Measurements from ENCODE around the gene ZCCHC7. TPM values are rescaled to one million over a fixed set of nuclear protein-coding genes. Genes with fewer than 3 reads are reported as not detected.
A peak's percentile ranks its signal among the peaks of the same experiment; 100 is the strongest.

ZCCHC7 gene
- total RNA-seq, 2 experiments from 2014 or later: 76.4 to 108 TPM

- H3K4me2 ChIP-seq (ENCODE audit: low read length): peak overlapping the region; percentile 59
These were observed 257.6 kb downstream of the ZCCHC7 start for GRCh38 chr9:37377688-37378612.

GRCh38 chr9:37378613-37379004 is 258.2 kb downstream of the ZCCHC7 start:
- intact Hi-C loops (cut with micrococcal nuclease; ENCODE audit: unreplicated experiment): no loop called here
- no TSS peak for BruUV-seq (replicated peaks)
- no peaks in the 10 kb centered on the region for H3K9me2 ChIP-seq (ENCODE audit: insufficient read depth, low read length)
- peaks cover 5% of the 10 kb centered on the region; the same call in 1 of the 2 replicates for H3K9me3 ChIP-seq (ENCODE audit: low read length)
- TF ChIP-seq EZH2phosphoT487 (IDR thresholded peaks at IDR 0.05; ENCODE audit: borderline replicate concordance, low read depth, low read length): no peak
- TF ChIP-seq, protein P1, sequence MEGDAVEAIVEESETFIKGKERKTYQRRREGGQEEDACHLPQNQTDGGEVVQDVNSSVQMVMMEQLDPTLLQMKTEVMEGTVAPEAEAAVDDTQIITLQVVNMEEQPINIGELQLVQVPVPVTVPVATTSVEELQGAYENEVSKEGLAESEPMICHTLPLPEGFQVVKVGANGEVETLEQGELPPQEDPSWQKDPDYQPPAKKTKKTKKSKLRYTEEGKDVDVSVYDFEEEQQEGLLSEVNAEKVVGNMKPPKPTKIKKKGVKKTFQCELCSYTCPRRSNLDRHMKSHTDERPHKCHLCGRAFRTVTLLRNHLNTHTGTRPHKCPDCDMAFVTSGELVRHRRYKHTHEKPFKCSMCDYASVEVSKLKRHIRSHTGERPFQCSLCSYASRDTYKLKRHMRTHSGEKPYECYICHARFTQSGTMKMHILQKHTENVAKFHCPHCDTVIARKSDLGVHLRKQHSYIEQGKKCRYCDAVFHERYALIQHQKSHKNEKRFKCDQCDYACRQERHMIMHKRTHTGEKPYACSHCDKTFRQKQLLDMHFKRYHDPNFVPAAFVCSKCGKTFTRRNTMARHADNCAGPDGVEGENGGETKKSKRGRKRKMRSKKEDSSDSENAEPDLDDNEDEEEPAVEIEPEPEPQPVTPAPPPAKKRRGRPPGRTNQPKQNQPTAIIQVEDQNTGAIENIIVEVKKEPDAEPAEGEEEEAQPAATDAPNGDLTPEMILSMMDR (conservative IDR thresholded peaks at IDR 0.05; ENCODE audit: low read length): no peak
- H3K4me1 ChIP-seq (ENCODE audit: insufficient read depth, low read length, poor library complexity, severe bottlenecking): peaks cover 95% of the 10 kb centered on the region
- no peaks in the 10 kb centered on the region for H4K20me1 ChIP-seq (ENCODE audit: insufficient read depth, low read length)
- peak overlapping the region; percentile 1 for H3K4me3 ChIP-seq (ENCODE audit: low read depth, low read length, poor library complexity, severe bottlenecking)
- CTCF ChIA-PET (ENCODE audit: unreplicated experiment): no interaction called here
- POLR2A ChIA-PET: interaction anchor here (11.8 kb wide), 1 partner anchor 8 kb away, joined by 170 read pairs; no protein-coding TSS in a partner anchor
- no peak for DNase-seq (ENCODE audit: low spot score)
- H3K79me2 ChIP-seq (ENCODE audit: insufficient read depth, low read depth, low read length): no peaks in the 10 kb centered on the region
- peaks cover 7% of the 10 kb centered on the region for H3K36me3 ChIP-seq (ENCODE audit: insufficient read depth, low read length)
- peak overlapping the region; percentile 60 for H3K27ac ChIP-seq (ENCODE audit: low read depth, low read length, poor library complexity, severe bottlenecking)
- peak overlapping the region; percentile 59 for H3K4me2 ChIP-seq (ENCODE audit: low read length)
- peak overlapping the region; percentile 87 for H2AFZ ChIP-seq (ENCODE audit: low read length)

More at GRCh38 chr9:37377688-37378612, 257.6 kb downstream of the ZCCHC7 start:
- Histone ChIP-seq H3K79me2 (ENCODE audit: insufficient read depth, low read depth, low read length) (no peaks in the 10 kb centered on the region), H3K36me3 (ENCODE audit: insufficient read depth, low read length) (peaks cover 7% of the 10 kb centered on the region), H3K4me1 (ENCODE audit: insufficient read depth, low read length, poor library complexity, severe bottlenecking) (peaks cover 95% of the 10 kb centered on the region), H3K4me3 (ENCODE audit: low read depth, low read length, poor library complexity, severe bottlenecking) (peak overlapping the region; percentile 1), H2AFZ (ENCODE audit: low read length) (peak overlapping the region; percentile 87), H3K27ac (ENCODE audit: low read depth, low read length, poor library complexity, severe bottlenecking) (peak overlapping the region; percentile 60), H4K20me1 (ENCODE audit: insufficient read depth, low read length) (no peaks in the 10 kb centered on the region), H3K9me3 (ENCODE audit: low read length) (peaks cover 5% of the 10 kb centered on the region; the same call in 1 of the 2 replicates), H3K9me2 (ENCODE audit: insufficient read depth, low read length) (no peaks in the 10 kb centered on the region)
- CTCF ChIA-PET (ENCODE audit: unreplicated experiment): interaction anchor here (0.6 to 1.2 kb wide), 2 partner anchors 29 to 387 kb away, joined by 3 read pairs; no protein-coding TSS in a partner anchor
- DNase-seq (ENCODE audit: low spot score): no peak
- intact Hi-C loops (cut with micrococcal nuclease; ENCODE audit: unreplicated experiment): no loop called here
- BruUV-seq (replicated peaks): no TSS peak
- POLR2A ChIA-PET: interaction anchor here (0.6 to 12.9 kb wide), 6 partner anchors 9 to 78 kb away, joined by 3 to 298 read pairs (median 4); no protein-coding TSS in a partner anchor
- no peak for TF ChIP-seq EZH2phosphoT487 (IDR thresholded peaks at IDR 0.05; ENCODE audit: borderline replicate concordance, low read depth, low read length)

DNA sequence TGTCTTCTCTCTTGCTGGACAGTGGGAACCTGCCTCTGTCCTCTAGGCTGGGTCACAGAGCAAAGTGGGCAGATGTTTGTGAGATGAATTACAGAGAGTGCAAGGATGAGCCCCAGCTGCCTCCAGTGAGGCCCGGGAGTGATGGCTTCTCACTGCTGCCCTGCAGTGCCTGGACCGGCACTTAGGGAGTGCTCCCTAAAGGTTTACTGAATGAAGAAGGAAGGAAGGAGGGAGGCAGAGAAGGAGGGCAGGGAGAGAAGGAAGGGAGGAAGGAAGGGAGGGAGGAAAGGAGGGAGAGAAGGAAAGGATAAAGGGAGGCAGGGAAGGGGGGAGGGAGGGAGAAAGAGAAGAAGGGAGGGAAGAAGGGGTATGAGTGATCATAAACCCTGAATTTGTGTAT is 259.5 kb downstream of the ZCCHC7 start:
- ChIA-PET CTCF (ENCODE audit: unreplicated experiment) (interaction anchor here (0.6 kb wide), 1 partner anchor 15 kb away, joined by 3 read pairs; no protein-coding TSS in a partner anchor), POLR2A (interaction anchor here (0.6 to 4.2 kb wide), 5 partner anchors 10 to 99 kb away, joined by 3 to 29 read pairs (median 3); partner anchors contain the start of gene GRHPR)
- H3K4me2 ChIP-seq (ENCODE audit: low read length): peak overlapping the region; percentile 54
- no peak for DNase-seq (ENCODE audit: low spot score)
- TF ChIP-seq EZH2phosphoT487 (IDR thresholded peaks at IDR 0.05; ENCODE audit: borderline replicate concordance, low read depth, low read length): no peak
- TF ChIP-seq, protein P1 (conservative IDR thresholded peaks at IDR 0.05; ENCODE audit: low read length): no peak
- H2AFZ ChIP-seq (ENCODE audit: low read length): peak overlapping the region; percentile 72
- intact Hi-C loops (cut with micrococcal nuclease; ENCODE audit: unreplicated experiment): no loop called here
- peaks cover 95% of the 10 kb centered on the region for H3K4me1 ChIP-seq (ENCODE audit: insufficient read depth, low read length, poor library complexity, severe bottlenecking)
- peak overlapping the region; percentile 90 for H3K27ac ChIP-seq (ENCODE audit: low read depth, low read length, poor library complexity, severe bottlenecking)
- H3K36me3 ChIP-seq (ENCODE audit: insufficient read depth, low read length): peaks cover 7% of the 10 kb centered on the region
- H4K20me1 ChIP-seq (ENCODE audit: insufficient read depth, low read length): no peaks in the 10 kb centered on the region
- H3K4me3 ChIP-seq (ENCODE audit: low read depth, low read length, poor library complexity, severe bottlenecking): no peak overlapping the region
- no peaks in the 10 kb centered on the region for H3K79me2 ChIP-seq (ENCODE audit: insufficient read depth, low read depth, low read length)
- no peaks in the 10 kb centered on the region for H3K9me2 ChIP-seq (ENCODE audit: insufficient read depth, low read length)
- peaks cover 5% of the 10 kb centered on the region; the same call in 1 of the 2 replicates for H3K9me3 ChIP-seq (ENCODE audit: low read length)
- BruUV-seq (replicated peaks): no TSS peak

All from OCI-LY7 (cell line).